WTC11 (cell line): Measurements from ENCODE around the gene MRC1. TPM values are rescaled to one million over a fixed set of nuclear protein-coding genes. Genes with fewer than 3 reads are reported as not detected.

Source experiments
- ATAC-seq: fragments of 200-7000 bp; cut with Tn5 transposase; 2 replicates; pipeline ENCODE4 v1.10.0; 2021; ENCODE audit warnings: mild to moderate bottlenecking, moderate library complexity
- CTCF ChIA-PET: fragments of 300-600 bp; sonication (Branson Sonifier 250); formaldehyde crosslinking; loops from one replicate; lab custom pipeline; 2021; ENCODE audit warnings: antibody characterized with exemption; lab: Charles Lee
- POLR2A ChIA-PET: fragments of 350-600 bp; sonication (Branson Sonifier 250); formaldehyde crosslinking; loops from one replicate; lab custom pipeline; 2021; ENCODE audit warnings: antibody characterized with exemption; lab: Charles Lee
- DNase-seq: peaks from one replicate; pipeline ENCODE4 v3.0.0; 2021; ENCODE audit warnings: low spot score
- H3K27ac Mint-ChIP-seq: 2 replicates; pipeline ENCODE4 v1.8.0; 2021; ENCODE audit warnings: mixed read lengths
- H3K27me3 Mint-ChIP-seq: 2 replicates; pipeline ENCODE4 v1.8.0; 2021; ENCODE audit warnings: low read depth, mild to moderate bottlenecking, moderate library complexity, mixed read lengths
- H3K36me3 Mint-ChIP-seq: 2 replicates; pipeline ENCODE4 v1.8.0; 2021; ENCODE audit warnings: mixed read lengths
- H3K4me1 Mint-ChIP-seq: 2 replicates; pipeline ENCODE4 v1.8.0; 2022; ENCODE audit warnings: mixed read lengths
- H3K4me3 Mint-ChIP-seq: 2 replicates; pipeline ENCODE4 v1.8.0; 2021; ENCODE audit warnings: mild to moderate bottlenecking, moderate library complexity, mixed read lengths
- H3K9me3 Mint-ChIP-seq: 2 replicates; pipeline ENCODE4 v1.8.0; 2021; ENCODE audit warnings: mixed read lengths
- ATF2 ChIP-seq: sonication (generic); formaldehyde crosslinking; IDR thresholded peaks from 2 replicates; pipeline ENCODE4 v1.8.1; 2022; ENCODE audit warnings: low read depth, missing genetic modification reagents, borderline replicate concordance
- CREB1 ChIP-seq: sonication (generic); formaldehyde crosslinking; IDR thresholded peaks from 2 replicates; pipeline ENCODE4 v1.8.0; 2023; ENCODE audit warnings: mild to moderate bottlenecking, missing genetic modification reagents
- E2F5 ChIP-seq: sonication (generic); formaldehyde crosslinking; IDR thresholded peaks from 2 replicates; pipeline ENCODE4 v1.8.1; 2022; ENCODE audit warnings: mild to moderate bottlenecking, moderate library complexity, missing genetic modification reagents
- ERG ChIP-seq: fragments of 250-450 bp; sonication (Bioruptor Pico); IDR thresholded peaks from 2 replicates; pipeline ENCODE4 v1.8.0; 2021; ENCODE audit warnings: mild to moderate bottlenecking
- FOXJ3 ChIP-seq: sonication (generic); formaldehyde crosslinking; IDR thresholded peaks from 2 replicates; pipeline ENCODE4 v1.9.0; 2021; ENCODE audit warnings: missing genetic modification reagents, mild to moderate bottlenecking, borderline replicate concordance
- FOXK1 ChIP-seq: sonication (generic); formaldehyde crosslinking; IDR thresholded peaks from 2 replicates; pipeline ENCODE4 v1.8.0; 2022; ENCODE audit warnings: mild to moderate bottlenecking, moderate library complexity, missing genetic modification reagents
- FOXP1 ChIP-seq: sonication (generic); formaldehyde crosslinking; IDR thresholded peaks from 2 replicates; pipeline ENCODE4 v1.8.0; 2022; ENCODE audit warnings: missing genetic modification reagents, mild to moderate bottlenecking, moderate library complexity, borderline replicate concordance
- FOXP4 ChIP-seq: sonication (generic); formaldehyde crosslinking; IDR thresholded peaks from 2 replicates; pipeline ENCODE4 v1.8.0; 2022; ENCODE audit warnings: mild to moderate bottlenecking, missing genetic modification reagents
- GRHL2 ChIP-seq: fragments of 250-450 bp; sonication (Bioruptor Pico); IDR thresholded peaks from 2 replicates; pipeline ENCODE4 v1.8.0; 2022; ENCODE audit warnings: mild to moderate bottlenecking, moderate library complexity; ENCODE audit not compliant: insufficient replicate concordance, severe bottlenecking
- MLX ChIP-seq: sonication (generic); formaldehyde crosslinking; IDR thresholded peaks from 2 replicates; pipeline ENCODE4 v1.8.1; 2023; ENCODE audit warnings: mild to moderate bottlenecking, missing genetic modification reagents, moderate library complexity
- NFATC4 ChIP-seq: fragments of 250-450 bp; sonication (Bioruptor Pico); IDR thresholded peaks from 2 replicates; pipeline ENCODE4 v1.9.0; 2021; ENCODE audit warnings: mild to moderate bottlenecking
- NR3C1 ChIP-seq: sonication (generic); formaldehyde crosslinking; conservative IDR thresholded peaks from 2 replicates; pipeline ENCODE4 v1.8.1; 2023; ENCODE audit warnings: low read depth, mild to moderate bottlenecking, missing genetic modification reagents
- OVOL2 ChIP-seq: fragments of 250-450 bp; sonication (Bioruptor Pico); IDR thresholded peaks from 2 replicates; pipeline ENCODE4 v1.9.0; 2021; ENCODE audit warnings: mild to moderate bottlenecking, borderline replicate concordance
- PRDM15 ChIP-seq: sonication (generic); formaldehyde crosslinking; IDR thresholded peaks from 2 replicates; pipeline ENCODE4 v1.8.0; 2022; ENCODE audit warnings: missing genetic modification reagents
- PREB ChIP-seq: sonication (generic); formaldehyde crosslinking; IDR thresholded peaks from 2 replicates; pipeline ENCODE4 v1.8.1; 2022; ENCODE audit warnings: mild to moderate bottlenecking, missing genetic modification reagents, moderate library complexity, borderline replicate concordance
- RELA ChIP-seq: sonication (generic); formaldehyde crosslinking; IDR thresholded peaks from 2 replicates; pipeline ENCODE4 v1.8.1; 2022; ENCODE audit warnings: missing genetic modification reagents, mild to moderate bottlenecking, borderline replicate concordance
- SOX15 ChIP-seq: fragments of 250-450 bp; sonication (Bioruptor Pico); IDR thresholded peaks from 2 replicates; pipeline ENCODE4 v1.9.0; 2021; ENCODE audit warnings: mild to moderate bottlenecking
- ZNF232 ChIP-seq: sonication (generic); formaldehyde crosslinking; IDR thresholded peaks from 2 replicates; pipeline ENCODE4 v1.8.0; 2022; ENCODE audit warnings: mild to moderate bottlenecking, missing genetic modification reagents
- ZNF425 ChIP-seq: fragments of 250-450 bp; sonication (Bioruptor Pico); conservative IDR thresholded peaks from 2 replicates; pipeline ENCODE4 v1.9.0; 2021; ENCODE audit warnings: mild to moderate bottlenecking
- ZNF671 ChIP-seq: fragments of 250-450 bp; sonication (Bioruptor Pico); IDR thresholded peaks from 2 replicates; pipeline ENCODE4 v1.8.0; 2021; ENCODE audit warnings: mild to moderate bottlenecking
- total RNA-seq: library from RNA; stranded (reverse); gene quantifications from 3 replicates; pipeline ENCODE4 v1.2.3, GENCODE V29; 2021

MRC1 gene
- total RNA-seq, 1 experiment from 2014 or later = 0.33 TPM

GRCh38 chr10:17883621-17884020 lies 74.5 kb downstream of the MRC1 start:
- DNase-seq = no peak
- Mint-ChIP-seq H3K27ac (no peak overlapping the region), H3K36me3 (no peaks in the 10 kb centered on the region), H3K27me3 (no peaks in the 10 kb centered on the region), H3K4me1 (no peaks in the 10 kb centered on the region), H3K9me3 (peaks cover 8% of the 10 kb centered on the region), H3K4me3 (no peak overlapping the region)
- ChIA-PET CTCF (no interaction called here), POLR2A (no interaction called here)
- no peak for ATAC-seq
- TF ChIP-seq FOXP4 (CRISPR knock-in tag) (no peak), MLX (CRISPR knock-in tag) (no peak), SOX15 (no peak), FOXK1 (CRISPR knock-in tag) (no peak), FOXP1 (CRISPR knock-in tag) (no peak), ZNF425 (CRISPR knock-in tag) (no peak), NFATC4 (CRISPR knock-in tag) (no peak), NR3C1 (no peak), ZNF671 (no peak), ATF2 (no peak), PRDM15 (CRISPR knock-in tag) (no peak), GRHL2 (CRISPR knock-in tag) (no peak), ERG (CRISPR knock-in tag) (no peak), E2F5 (CRISPR knock-in tag) (no peak), FOXJ3 (no peak), RELA (CRISPR knock-in tag) (no peak), CREB1 (CRISPR knock-in tag) (no peak), PREB (CRISPR knock-in tag) (no peak), ZNF232 (CRISPR knock-in tag) (no peak), OVOL2 (CRISPR knock-in tag) (no peak)
